PFSK-1 (cell line): ENCODE data around the gene KCNH1.

Source experiments
- FOXP2 ChIP-seq: optimal IDR thresholded peaks from 2 replicates; pipeline ENCODE3; 2011; ENCODE audit warnings: borderline replicate concordance, control low read depth, inconsistent platforms; ENCODE audit not compliant: insufficient read depth; ENCODE audit errors: extremely low read length, extremely low read depth
- POLR2AphosphoS5 ChIP-seq: IDR thresholded peaks from 2 replicates; pipeline ENCODE4 v1.6.1; 2012; ENCODE audit warnings: low read depth, mild to moderate bottlenecking, control low read depth, low read length, moderate library complexity
- SIN3A ChIP-seq: IDR thresholded peaks from 2 replicates; pipeline ENCODE4 v1.6.1; 2012; ENCODE audit warnings: mild to moderate bottlenecking, low read length, moderate library complexity, borderline replicate concordance; ENCODE audit not compliant: insufficient read depth
- TAF1 ChIP-seq: IDR thresholded peaks from 2 replicates; pipeline ENCODE4 v1.6.1; 2012; ENCODE audit warnings: low read length, control low read depth, borderline replicate concordance; ENCODE audit not compliant: insufficient read depth
- TF ChIP-seq, protein P1 (sequence below), 2 experiments: IDR thresholded peaks; 2 replicates each; pipeline versions ENCODE4 v1.6.1 to v1.8.0; 2011 to 2012; ENCODE audit warnings: low read depth in 2 of 2, low read length in 2 of 2, control low read depth in 1 of 2, inconsistent platforms in 1 of 2, mild to moderate bottlenecking in 1 of 2, moderate library complexity in 1 of 2; ENCODE audit not compliant: insufficient read depth in 1 of 2

KCNH1 gene

GRCh38 chr1:210662291-210663050, 471.5 kb downstream of the KCNH1 start:
- TF ChIP-seq FOXP2 (no peak), SIN3A (no peak)
- TF ChIP-seq, protein P1, sequence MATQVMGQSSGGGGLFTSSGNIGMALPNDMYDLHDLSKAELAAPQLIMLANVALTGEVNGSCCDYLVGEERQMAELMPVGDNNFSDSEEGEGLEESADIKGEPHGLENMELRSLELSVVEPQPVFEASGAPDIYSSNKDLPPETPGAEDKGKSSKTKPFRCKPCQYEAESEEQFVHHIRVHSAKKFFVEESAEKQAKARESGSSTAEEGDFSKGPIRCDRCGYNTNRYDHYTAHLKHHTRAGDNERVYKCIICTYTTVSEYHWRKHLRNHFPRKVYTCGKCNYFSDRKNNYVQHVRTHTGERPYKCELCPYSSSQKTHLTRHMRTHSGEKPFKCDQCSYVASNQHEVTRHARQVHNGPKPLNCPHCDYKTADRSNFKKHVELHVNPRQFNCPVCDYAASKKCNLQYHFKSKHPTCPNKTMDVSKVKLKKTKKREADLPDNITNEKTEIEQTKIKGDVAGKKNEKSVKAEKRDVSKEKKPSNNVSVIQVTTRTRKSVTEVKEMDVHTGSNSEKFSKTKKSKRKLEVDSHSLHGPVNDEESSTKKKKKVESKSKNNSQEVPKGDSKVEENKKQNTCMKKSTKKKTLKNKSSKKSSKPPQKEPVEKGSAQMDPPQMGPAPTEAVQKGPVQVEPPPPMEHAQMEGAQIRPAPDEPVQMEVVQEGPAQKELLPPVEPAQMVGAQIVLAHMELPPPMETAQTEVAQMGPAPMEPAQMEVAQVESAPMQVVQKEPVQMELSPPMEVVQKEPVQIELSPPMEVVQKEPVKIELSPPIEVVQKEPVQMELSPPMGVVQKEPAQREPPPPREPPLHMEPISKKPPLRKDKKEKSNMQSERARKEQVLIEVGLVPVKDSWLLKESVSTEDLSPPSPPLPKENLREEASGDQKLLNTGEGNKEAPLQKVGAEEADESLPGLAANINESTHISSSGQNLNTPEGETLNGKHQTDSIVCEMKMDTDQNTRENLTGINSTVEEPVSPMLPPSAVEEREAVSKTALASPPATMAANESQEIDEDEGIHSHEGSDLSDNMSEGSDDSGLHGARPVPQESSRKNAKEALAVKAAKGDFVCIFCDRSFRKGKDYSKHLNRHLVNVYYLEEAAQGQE (IDR thresholded peaks at IDR 0.05; ENCODE audit: insufficient read depth in 1 of 2, low read depth in 2 of 2, low read length in 2 of 2) = no peak

- TF ChIP-seq, protein P1 (IDR thresholded peaks at IDR 0.05; ENCODE audit: insufficient read depth in 1 of 2, low read depth in 2 of 2, low read length in 2 of 2) = no peak
- TF ChIP-seq FOXP2 = no peak
- TF ChIP-seq POLR2AphosphoS5 = no peak
- TF ChIP-seq TAF1 = no peak
- TF ChIP-seq SIN3A = no peak
These were observed 476.1 kb downstream of the KCNH1 start for GRCh38 chr1:210657806-210658205.

DNA sequence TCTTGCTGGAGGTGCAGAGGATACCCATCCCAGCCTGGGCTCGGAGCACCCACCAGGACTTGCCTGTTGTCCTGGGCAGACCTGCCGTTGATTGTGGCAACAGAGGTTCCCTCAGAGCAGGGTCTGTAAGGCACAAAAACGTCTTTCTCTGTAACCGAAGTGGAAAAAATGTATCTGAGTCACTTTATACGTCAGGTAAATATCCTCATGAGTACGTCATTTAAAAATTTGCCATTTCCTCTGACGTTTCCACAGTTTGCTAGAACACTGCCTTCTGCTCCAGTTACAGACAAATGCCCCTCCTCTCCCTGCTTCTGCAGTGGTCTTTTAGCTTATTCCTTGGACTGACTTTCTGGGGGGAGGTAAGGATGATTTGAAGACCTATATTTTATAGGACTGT, 478.4 kb downstream of the KCNH1 start:
- no peak for TF ChIP-seq SIN3A
- TF ChIP-seq FOXP2 = no peak
- no peak for TF ChIP-seq POLR2AphosphoS5
- no peak for TF ChIP-seq TAF1
- TF ChIP-seq, protein P1 (IDR thresholded peaks at IDR 0.05; ENCODE audit: insufficient read depth in 1 of 2, low read depth in 2 of 2, low read length in 2 of 2) = no peak

DNA sequence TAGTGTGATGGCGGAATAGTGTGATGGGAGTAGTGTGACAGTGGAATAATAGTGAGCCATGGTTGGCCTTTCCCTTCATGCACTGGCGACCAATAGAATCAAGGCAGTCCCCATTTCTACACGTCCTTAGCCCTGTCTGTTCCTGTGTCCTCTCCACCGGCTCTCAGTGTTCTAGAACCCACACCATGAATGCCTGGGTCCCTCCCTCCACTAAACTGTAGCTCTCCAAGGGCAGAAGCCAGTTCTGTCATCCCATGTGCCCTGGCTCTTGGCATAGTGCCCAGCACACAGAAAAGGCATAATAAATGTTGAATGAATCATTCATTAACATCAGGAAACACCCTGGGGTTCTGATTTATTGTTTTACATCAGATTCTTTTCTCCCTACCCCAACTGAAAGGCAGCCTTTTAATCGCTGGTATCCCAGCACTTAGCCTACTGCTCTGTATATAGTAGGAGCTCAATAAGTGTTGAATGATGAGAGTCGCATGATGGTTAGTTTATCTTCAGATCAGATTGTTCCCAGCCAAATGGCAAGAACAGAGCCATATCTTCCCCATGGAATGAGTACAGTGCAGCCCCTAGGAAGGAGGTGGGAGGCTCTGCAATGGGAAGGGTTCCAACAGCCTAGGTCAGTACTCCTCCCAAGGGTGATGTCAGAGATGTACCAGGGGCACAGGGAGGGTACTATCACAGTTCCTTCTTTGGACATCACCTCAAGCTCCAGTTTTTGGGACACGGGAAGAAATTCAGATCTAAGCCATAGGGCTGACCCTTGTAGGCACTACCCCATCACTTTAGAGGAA, 479.6 kb downstream of the KCNH1 start:
- TF ChIP-seq POLR2AphosphoS5 (no peak), SIN3A (no peak), TAF1 (no peak)
- TF ChIP-seq, protein P1 (IDR thresholded peaks at IDR 0.05; ENCODE audit: insufficient read depth in 1 of 2, low read depth in 2 of 2, low read length in 2 of 2) = no peak
